BE2C (cell line): ENCODE results near the gene CRTC2.

Experiments
- DNase-seq: peaks from one replicate; pipeline ENCODE4 v3.0.0-alpha.2; 2020
- H3K27me3 ChIP-seq: fragments of 250-450 bp; sonication (Bioruptor Pico); 2 replicates; pipeline ENCODE4 v1.5.1; 2020; ENCODE audit warnings: mild to moderate bottlenecking
- H3K36me3 ChIP-seq: fragments of 250-450 bp; sonication (Bioruptor Pico); 2 replicates; pipeline ENCODE4 v1.5.1; 2020; ENCODE audit warnings: mild to moderate bottlenecking
- H3K4me1 ChIP-seq: fragments of 250-450 bp; sonication (Bioruptor Pico); 2 replicates; pipeline ENCODE4 v1.5.1; 2020
- H3K4me3 ChIP-seq: 2 replicates; pipeline ENCODE4 v1.5.1; 2011; ENCODE audit warnings: low read depth, low read length
- H3K9me3 ChIP-seq: fragments of 250-450 bp; sonication (Bioruptor Pico); 2 replicates; pipeline ENCODE4 v1.5.1; 2020
- TF ChIP-seq, protein P1 (sequence below): IDR thresholded peaks from 2 replicates; pipeline ENCODE4 v1.5.1; 2012; ENCODE audit warnings: mild to moderate bottlenecking, low read depth, low read length

The CRTC2 gene

GRCh38 chr1:153991806-153992205, 33.4 kb upstream of the CRTC2 start:
- H3K36me3 ChIP-seq: peaks cover 38% of the 10 kb centered on the region
- H3K4me3 ChIP-seq: peak overlapping the region; percentile 98

GRCh38 chr1:153991151-153991630, 32.8 kb upstream of the CRTC2 start:
- peak overlapping the region; percentile 98 for H3K4me3 ChIP-seq
- TF ChIP-seq, protein P1, sequence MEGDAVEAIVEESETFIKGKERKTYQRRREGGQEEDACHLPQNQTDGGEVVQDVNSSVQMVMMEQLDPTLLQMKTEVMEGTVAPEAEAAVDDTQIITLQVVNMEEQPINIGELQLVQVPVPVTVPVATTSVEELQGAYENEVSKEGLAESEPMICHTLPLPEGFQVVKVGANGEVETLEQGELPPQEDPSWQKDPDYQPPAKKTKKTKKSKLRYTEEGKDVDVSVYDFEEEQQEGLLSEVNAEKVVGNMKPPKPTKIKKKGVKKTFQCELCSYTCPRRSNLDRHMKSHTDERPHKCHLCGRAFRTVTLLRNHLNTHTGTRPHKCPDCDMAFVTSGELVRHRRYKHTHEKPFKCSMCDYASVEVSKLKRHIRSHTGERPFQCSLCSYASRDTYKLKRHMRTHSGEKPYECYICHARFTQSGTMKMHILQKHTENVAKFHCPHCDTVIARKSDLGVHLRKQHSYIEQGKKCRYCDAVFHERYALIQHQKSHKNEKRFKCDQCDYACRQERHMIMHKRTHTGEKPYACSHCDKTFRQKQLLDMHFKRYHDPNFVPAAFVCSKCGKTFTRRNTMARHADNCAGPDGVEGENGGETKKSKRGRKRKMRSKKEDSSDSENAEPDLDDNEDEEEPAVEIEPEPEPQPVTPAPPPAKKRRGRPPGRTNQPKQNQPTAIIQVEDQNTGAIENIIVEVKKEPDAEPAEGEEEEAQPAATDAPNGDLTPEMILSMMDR: no peak

More at GRCh38 chr1:153991806-153992205, 33.4 kb upstream of the CRTC2 start:
- Histone ChIP-seq H3K4me1 (peaks cover 6% of the 10 kb centered on the region), H3K9me3 (no peaks in the 10 kb centered on the region), H3K27me3 (no peaks in the 10 kb centered on the region)
- no peak for DNase-seq
- TF ChIP-seq, protein P1: no peak

DNA sequence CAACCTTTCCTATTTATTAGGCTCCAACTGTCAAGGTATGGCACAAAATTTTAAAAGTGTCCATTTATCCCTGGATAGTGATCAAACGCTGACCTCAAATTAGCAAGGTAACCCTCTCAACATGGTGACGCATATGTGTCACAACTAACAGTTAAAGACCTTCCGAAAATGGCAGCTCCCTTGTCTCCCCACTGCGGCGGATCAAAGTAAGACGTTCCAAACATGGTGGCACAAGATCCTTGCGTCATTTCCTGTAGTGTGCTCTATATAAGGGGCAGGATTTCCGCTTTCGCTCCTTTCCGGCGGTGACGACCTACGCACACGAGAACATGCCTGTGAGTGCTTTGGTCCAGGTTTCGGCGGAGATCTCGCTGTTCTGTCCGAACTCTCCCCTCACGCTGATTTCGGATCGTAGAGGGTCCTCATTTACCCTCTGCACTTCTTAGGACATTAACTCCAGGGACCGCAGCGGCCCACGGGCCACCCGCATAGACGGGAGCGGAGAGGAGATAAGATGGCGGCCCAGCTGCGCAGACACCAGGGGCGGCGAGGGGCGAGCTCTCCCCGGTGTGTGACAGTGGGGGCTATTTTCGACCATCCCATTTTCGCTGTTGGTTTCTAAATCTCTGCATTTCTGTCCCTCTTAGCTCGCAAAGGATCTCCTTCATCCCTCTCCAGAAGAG, 32.2 kb upstream of the CRTC2 start, which contains the start of gene RPS27:
Gene RPS27, plus strand, starts transcription at position 295 of the 683 bp plus-strand sequence. Its CDS starts 35 bp downstream, at position 330.
- DNase-seq: peak; percentile 94
- no peaks in the 10 kb centered on the region for H3K27me3 ChIP-seq
- peak within 1 kb of the TSS; percentile 98 for H3K4me3 ChIP-seq
- H3K36me3 ChIP-seq: peaks cover 38% of the 10 kb centered on the region
- H3K9me3 ChIP-seq: no peaks in the 10 kb centered on the region
- TF ChIP-seq, protein P1: no peak
- H3K4me1 ChIP-seq: peaks cover 7% of the 10 kb centered on the region

More at GRCh38 chr1:153991151-153991630, 32.8 kb upstream of the CRTC2 start:
- Histone ChIP-seq H3K4me1 (peaks cover 6% of the 10 kb centered on the region), H3K36me3 (peaks cover 38% of the 10 kb centered on the region), H3K27me3 (no peaks in the 10 kb centered on the region), H3K9me3 (no peaks in the 10 kb centered on the region)
- no peak for DNase-seq

GRCh38 chr1:153987621-153988020, 29.2 kb upstream of the CRTC2 start:
- no peak for DNase-seq
- TF ChIP-seq, protein P1: no peak
- H3K4me3 ChIP-seq: no peak overlapping the region
- H3K27me3 ChIP-seq: no peaks in the 10 kb centered on the region
- peaks cover 10% of the 10 kb centered on the region for H3K4me1 ChIP-seq
- H3K9me3 ChIP-seq: no peaks in the 10 kb centered on the region
- peaks cover 19% of the 10 kb centered on the region for H3K36me3 ChIP-seq

- TF ChIP-seq, protein P1: no peak
- no peaks in the 10 kb centered on the region for H3K27me3 ChIP-seq
- peak within 1 kb of the TSS; percentile 70 for H3K4me3 ChIP-seq
- DNase-seq: peak; percentile 86
- H3K4me1 ChIP-seq: peaks cover 7% of the 10 kb centered on the region
- no peaks in the 10 kb centered on the region for H3K9me3 ChIP-seq
- peaks cover 5% of the 10 kb centered on the region for H3K36me3 ChIP-seq
Measured at GRCh38 chr1:153985941-153986761, 27.7 kb upstream of the CRTC2 start, which contains the start of gene RAB13. RAB13 (minus strand) TSS chr1:153986339; CDS start chr1:153986236, 103 bp downstream.
